Keratinocyte (primary cell): Measurements from ENCODE around the gene BDP1.

ENCODE experiments used
- EZH2 ChIP-seq: IDR thresholded peaks from one replicate; pipeline ENCODE4 v1.6.1; 2012; ENCODE audit warnings: inconsistent platforms, mild to moderate bottlenecking, low read length, moderate library complexity
- TF ChIP-seq, protein P1 (sequence below), 3 experiments: IDR thresholded peaks in 1 of 3; conservative IDR thresholded peaks in 1 of 3; optimal IDR thresholded peaks in 1 of 3; 2 replicates in 2 of 3; 3 replicates in 1 of 3; pipeline versions ENCODE3 to v1.5.1; 2011; ENCODE audit warnings: low read length in 3 of 3, mild to moderate bottlenecking in 3 of 3, moderate library complexity in 2 of 3, control low read depth in 1 of 3, inconsistent platforms in 1 of 3; ENCODE audit not compliant: insufficient read depth in 2 of 3; ENCODE audit errors: extremely low read depth in 1 of 3

- TF ChIP-seq, protein P1, sequence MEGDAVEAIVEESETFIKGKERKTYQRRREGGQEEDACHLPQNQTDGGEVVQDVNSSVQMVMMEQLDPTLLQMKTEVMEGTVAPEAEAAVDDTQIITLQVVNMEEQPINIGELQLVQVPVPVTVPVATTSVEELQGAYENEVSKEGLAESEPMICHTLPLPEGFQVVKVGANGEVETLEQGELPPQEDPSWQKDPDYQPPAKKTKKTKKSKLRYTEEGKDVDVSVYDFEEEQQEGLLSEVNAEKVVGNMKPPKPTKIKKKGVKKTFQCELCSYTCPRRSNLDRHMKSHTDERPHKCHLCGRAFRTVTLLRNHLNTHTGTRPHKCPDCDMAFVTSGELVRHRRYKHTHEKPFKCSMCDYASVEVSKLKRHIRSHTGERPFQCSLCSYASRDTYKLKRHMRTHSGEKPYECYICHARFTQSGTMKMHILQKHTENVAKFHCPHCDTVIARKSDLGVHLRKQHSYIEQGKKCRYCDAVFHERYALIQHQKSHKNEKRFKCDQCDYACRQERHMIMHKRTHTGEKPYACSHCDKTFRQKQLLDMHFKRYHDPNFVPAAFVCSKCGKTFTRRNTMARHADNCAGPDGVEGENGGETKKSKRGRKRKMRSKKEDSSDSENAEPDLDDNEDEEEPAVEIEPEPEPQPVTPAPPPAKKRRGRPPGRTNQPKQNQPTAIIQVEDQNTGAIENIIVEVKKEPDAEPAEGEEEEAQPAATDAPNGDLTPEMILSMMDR (optimal IDR thresholded peaks at IDR 0.05 in 1 of 3, IDR thresholded peaks at IDR 0.05 in 1 of 3, conservative IDR thresholded peaks at IDR 0.05 in 1 of 3; ENCODE audit: extremely low read depth in 1 of 3, insufficient read depth in 2 of 3, low read length in 3 of 3) = no peak
- no peak for TF ChIP-seq EZH2
Observed at GRCh38 chr5:71452876-71453275, 2.6 kb upstream of the BDP1 start.
